Mesenchymal stem cell (in vitro differentiated cells and primary cell): ENCODE data around the gene MED20.

ENCODE experiments used
- DNase-seq: peaks from one replicate; pipeline ENCODE4 v3.0.0-alpha.2; 2013
- H2AFZ ChIP-seq: one replicate; pipeline ENCODE4 v1.6.1; 2013; ENCODE audit warnings: low read depth, mild to moderate bottlenecking, control low read depth, inconsistent platforms, low read length, moderate library complexity
- H2AK5ac ChIP-seq: 2 replicates; pipeline ENCODE4 v1.6.1; 2013; ENCODE audit warnings: low read length, moderate library complexity, mild to moderate bottlenecking, inconsistent platforms; ENCODE audit not compliant: severe bottlenecking
- H2BK120ac ChIP-seq: one replicate; pipeline ENCODE4 v1.6.1; 2013; ENCODE audit warnings: low read depth, mild to moderate bottlenecking, inconsistent platforms, low read length, moderate library complexity
- H2BK12ac ChIP-seq, 2 experiments: one replicate each; pipeline ENCODE4 v1.6.1; 2013; ENCODE audit warnings: inconsistent platforms in 2 of 2, low read length in 2 of 2, mild to moderate bottlenecking in 2 of 2, moderate library complexity in 2 of 2, control low read depth in 1 of 2
- H2BK15ac ChIP-seq: one replicate; pipeline ENCODE4 v1.6.1; 2013; ENCODE audit warnings: mild to moderate bottlenecking, low read depth, inconsistent platforms; ENCODE audit not compliant: poor library complexity, severe bottlenecking
- H2BK5ac ChIP-seq: 2 replicates; pipeline ENCODE4 v1.6.1; 2013; ENCODE audit warnings: low read depth, mild to moderate bottlenecking, low read length, control low read depth, inconsistent platforms; ENCODE audit not compliant: poor library complexity, severe bottlenecking
- H3K14ac ChIP-seq, 2 experiments: one replicate each; pipeline ENCODE4 v1.6.1; 2013; ENCODE audit warnings: inconsistent platforms in 2 of 2, low read length in 2 of 2, control low read depth in 1 of 2, mild to moderate bottlenecking in 1 of 2, moderate library complexity in 1 of 2
- H3K18ac ChIP-seq, 2 experiments: one replicate each; pipeline ENCODE4 v1.6.1; 2013; ENCODE audit warnings: inconsistent platforms in 2 of 2, low read length in 2 of 2, control low read depth in 1 of 2, low read depth in 1 of 2, mild to moderate bottlenecking in 1 of 2
- H3K23ac ChIP-seq, 2 experiments: one replicate each; pipeline ENCODE4 v1.6.1; 2013; ENCODE audit warnings: inconsistent platforms in 2 of 2, low read length in 2 of 2, mild to moderate bottlenecking in 2 of 2, moderate library complexity in 2 of 2, control low read depth in 1 of 2
- H3K27ac ChIP-seq: 2 replicates; pipeline ENCODE4 v1.5.1; 2013; ENCODE audit warnings: mild to moderate bottlenecking, moderate library complexity, low read length, control low read depth, inconsistent platforms; ENCODE audit not compliant: poor library complexity, severe bottlenecking
- H3K27me3 ChIP-seq, 2 experiments: 2 replicates each; pipeline versions ENCODE4 v1.6.1 to v1.7.0; 2013; ENCODE audit warnings: low read length in 2 of 2, mild to moderate bottlenecking in 2 of 2, moderate library complexity in 2 of 2, control low read depth in 1 of 2, inconsistent platforms in 1 of 2; ENCODE audit not compliant: control insufficient read depth in 1 of 2, insufficient read depth in 1 of 2
- H3K36me3 ChIP-seq, 2 experiments: 2 replicates each; pipeline versions ENCODE4 v1.6.1 to v1.7.0; 2013; ENCODE audit warnings: low read length in 2 of 2, control low read depth in 1 of 2, inconsistent platforms in 1 of 2, low read depth in 1 of 2, mild to moderate bottlenecking in 1 of 2; ENCODE audit not compliant: insufficient read depth in 2 of 2, control insufficient read depth in 1 of 2
- H3K4ac ChIP-seq, 2 experiments: one replicate each; pipeline ENCODE4 v1.6.1; 2013; ENCODE audit warnings: inconsistent platforms in 2 of 2, low read length in 2 of 2, mild to moderate bottlenecking in 2 of 2, moderate library complexity in 2 of 2, control low read depth in 1 of 2, low read depth in 1 of 2
- H3K4me1 ChIP-seq: 2 replicates; pipeline ENCODE4 v1.6.1; 2013; ENCODE audit warnings: low read depth, low read length, control low read depth; ENCODE audit not compliant: control insufficient read depth, insufficient read depth
- H3K4me2 ChIP-seq: 2 replicates; pipeline ENCODE4 v1.6.1; 2013; ENCODE audit warnings: low read length, mild to moderate bottlenecking, inconsistent platforms; ENCODE audit not compliant: poor library complexity, severe bottlenecking
- H3K4me3 ChIP-seq, 2 experiments: 2 replicates each; pipeline versions ENCODE4 v1.5.1 to v1.7.0; 2013; ENCODE audit warnings: low read length in 2 of 2, mild to moderate bottlenecking in 2 of 2, control low read depth in 1 of 2, low read depth in 1 of 2; ENCODE audit not compliant: insufficient read depth in 1 of 2
- H3K79me1 ChIP-seq: replicated peaks from 2 replicates; pipeline ENCODE4 v1.6.1; 2013; ENCODE audit warnings: mild to moderate bottlenecking, control low read depth, low read length, inconsistent platforms; ENCODE audit not compliant: poor library complexity, severe bottlenecking
- H3K9ac ChIP-seq: 2 replicates; pipeline ENCODE4 v1.7.0; 2013; ENCODE audit warnings: mild to moderate bottlenecking, low read length, moderate library complexity
- H3K9me3 ChIP-seq: 2 replicates; pipeline ENCODE4 v1.7.0; 2013; ENCODE audit warnings: mild to moderate bottlenecking, low read length; ENCODE audit not compliant: control insufficient read depth
- H4K8ac ChIP-seq: one replicate; pipeline ENCODE4 v1.6.1; 2013; ENCODE audit warnings: inconsistent platforms, mild to moderate bottlenecking, low read length, moderate library complexity
- H4K91ac ChIP-seq: one replicate; pipeline ENCODE4 v1.6.1; 2013; ENCODE audit warnings: mild to moderate bottlenecking, low read length, inconsistent platforms
- WGBS: methylation state at CpG from one replicate; pipeline ENCODE4 v1.1.7; 2013; ENCODE audit warnings: mixed read lengths; 5-methylcytosine and 5-hydroxymethylcytosine counted together

Gene MED20

GRCh38 chr6:41940759-41941279 is 19.9 kb upstream of the MED20 start:
- Histone ChIP-seq H3K4me3 (peak overlapping the region; percentile 94 to 98), H2BK5ac (peak overlapping the region; percentile 25), H2BK12ac (peak overlapping the region in 1 of 2 experiments; percentile 69), H2AK5ac (no peak overlapping the region), H3K4me2 (peak overlapping the region; percentile 60), H4K91ac (peak overlapping the region; percentile 73), H4K8ac (peak overlapping the region; percentile 79), H3K4ac (peak overlapping the region; percentile 53 to 94), H3K36me3 (peaks cover 17 to 21% of the 10 kb centered on the region in 2 experiments), H3K14ac (peak overlapping the region in 1 of 2 experiments; percentile 91), H3K9ac (peak overlapping the region; percentile 92), H2AFZ (peak overlapping the region; percentile 8), H3K27me3 (no peaks in the 10 kb centered on the region), H2BK120ac (no peak overlapping the region), H3K79me1 (peaks cover 9% of the 10 kb centered on the region), H3K23ac (peak overlapping the region in 1 of 2 experiments; percentile 75), H2BK15ac (peak overlapping the region; percentile 44), H3K18ac (peak overlapping the region; percentile 54 to 96), H3K27ac (peak overlapping the region; percentile 81), H3K9me3 (no peaks in the 10 kb centered on the region), H3K4me1 (peaks cover 38% of the 10 kb centered on the region)
- WGBS: under 1% methylated on average over 36 of the region's 38 CpGs
- peak; percentile 55 for DNase-seq

GRCh38 chr6:41939848-41940758 is 19.2 kb upstream of the MED20 start:
- no peak overlapping the region for H2AFZ ChIP-seq

GRCh38 chr6:41939176-41939847 is 18.4 kb upstream of the MED20 start:
- peak overlapping the region; percentile 31 to 96 for H3K18ac ChIP-seq
- peak overlapping the region; percentile 71 for H4K91ac ChIP-seq
- peak overlapping the region in 1 of 2 experiments; percentile 67 for H3K14ac ChIP-seq
- H3K4me1 ChIP-seq: peaks cover 38% of the 10 kb centered on the region
- H3K4me3 ChIP-seq: peak overlapping the region in 1 of 2 experiments; percentile 98
- H3K23ac ChIP-seq: peak overlapping the region in 1 of 2 experiments; percentile 73
- peak overlapping the region; percentile 92 for H3K9ac ChIP-seq
- peak overlapping the region; percentile 70 for H3K27ac ChIP-seq
- peak overlapping the region; percentile 52 to 56 for H3K4ac ChIP-seq
- no peaks in the 10 kb centered on the region for H3K27me3 ChIP-seq
- H2BK15ac ChIP-seq: peak overlapping the region; percentile 56
- DNase-seq: peak; percentile 81
- H3K36me3 ChIP-seq: peaks cover 32% of the 10 kb centered on the region in 2 experiments
- no peak overlapping the region for H2AK5ac ChIP-seq
- peak overlapping the region in 1 of 2 experiments; percentile 54 for H2BK12ac ChIP-seq
- H4K8ac ChIP-seq: peak overlapping the region; percentile 24
- H2AFZ ChIP-seq: no peak overlapping the region
- peak overlapping the region; percentile 60 for H3K4me2 ChIP-seq
- H2BK120ac ChIP-seq: no peak overlapping the region
- H3K9me3 ChIP-seq: no peaks in the 10 kb centered on the region
- WGBS: 10% methylated on average over 11 of the region's 11 CpGs
- H2BK5ac ChIP-seq: no peak overlapping the region
- peaks cover 11% of the 10 kb centered on the region for H3K79me1 ChIP-seq

More at GRCh38 chr6:41939848-41940758, 19.2 kb upstream of the MED20 start:
- peak overlapping the region; percentile 1 to 94 for H3K4ac ChIP-seq
- peak overlapping the region; percentile 70 for H3K27ac ChIP-seq
- peak overlapping the region in 1 of 2 experiments; percentile 69 for H2BK12ac ChIP-seq
- no peaks in the 10 kb centered on the region for H3K9me3 ChIP-seq
- peak overlapping the region; percentile 92 for H3K9ac ChIP-seq
- peak; percentile 64 for DNase-seq
- peak overlapping the region in 1 of 2 experiments; percentile 91 for H3K14ac ChIP-seq
- H3K27me3 ChIP-seq: no peaks in the 10 kb centered on the region
- H2BK120ac ChIP-seq: no peak overlapping the region
- H3K4me1 ChIP-seq: peaks cover 38% of the 10 kb centered on the region
- peak overlapping the region; percentile 29 for H2BK15ac ChIP-seq
- H3K4me3 ChIP-seq: peak overlapping the region; percentile 94 to 98
- H4K8ac ChIP-seq: peak overlapping the region; percentile 20
- H3K23ac ChIP-seq: peak overlapping the region in 1 of 2 experiments; percentile 19
- peak overlapping the region; percentile 54 to 96 for H3K18ac ChIP-seq
- H2AK5ac ChIP-seq: peak overlapping the region; percentile 10
- peak overlapping the region; percentile 73 for H4K91ac ChIP-seq
- WGBS: 4% methylated on average over 18 of the region's 27 CpGs
- H3K79me1 ChIP-seq: peaks cover 11% of the 10 kb centered on the region
- H3K4me2 ChIP-seq: peak overlapping the region; percentile 60
- H2BK5ac ChIP-seq: peak overlapping the region; percentile 25
- H3K36me3 ChIP-seq: peaks cover 24 to 29% of the 10 kb centered on the region in 2 experiments
